NCI-H774 (cell line): ENCODE data around the gene VWC2L.

Experiments used
- DNase-seq: peaks from one replicate; lab custom pipeline; 2025; lab: John Stamatoyannopoulos, UW

VWC2L gene

GRCh38 chr2:214410918-214411554, at the start of gene VWC2L:
Gene VWC2L (plus strand): TSS chr2:214411054. CDS start chr2:214414194, 3,140 bp downstream.
- peak; percentile 78 for DNase-seq

GRCh38 chr2:214361116-214361515, 49.7 kb upstream of the VWC2L start:
- DNase-seq = no peak

DNA sequence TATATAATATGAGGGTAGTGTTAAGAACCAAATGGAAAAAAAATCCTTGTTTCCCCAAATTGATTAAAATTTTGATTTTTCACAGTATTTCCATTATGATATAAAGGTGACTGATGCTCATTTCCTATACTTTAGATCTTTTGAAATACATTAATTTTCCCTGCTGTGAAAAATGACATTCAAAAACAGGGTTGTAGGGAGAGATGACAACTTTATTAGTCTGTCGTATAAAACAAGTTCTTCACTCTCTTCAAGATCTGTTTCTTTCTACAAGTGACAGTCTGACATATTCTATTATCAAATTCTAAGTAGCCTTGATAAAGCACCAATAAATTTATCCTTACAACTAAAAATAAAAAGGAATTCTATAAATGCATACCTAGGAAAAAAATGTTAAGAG, 45.3 kb upstream of the VWC2L start:
- DNase-seq = no peak

DNA sequence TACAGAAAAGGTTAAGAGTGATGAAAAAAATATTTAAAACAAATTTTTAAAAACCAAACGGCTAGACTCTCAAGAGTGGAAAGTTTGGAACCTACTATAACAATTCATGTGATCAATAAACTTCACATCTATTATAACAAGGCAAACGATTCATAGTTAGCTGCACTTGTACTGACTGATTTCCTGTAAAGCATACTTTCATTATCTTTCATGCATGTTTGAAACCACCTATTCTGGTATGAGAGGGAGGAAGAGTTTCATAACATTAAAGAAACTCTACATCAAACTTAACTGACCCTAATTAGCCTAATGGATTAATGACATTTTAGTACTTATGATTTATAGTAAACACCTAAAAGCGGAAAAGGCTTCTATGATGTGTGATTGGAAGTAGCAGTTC, 43.7 kb upstream of the VWC2L start:
- DNase-seq = no peak

DNA sequence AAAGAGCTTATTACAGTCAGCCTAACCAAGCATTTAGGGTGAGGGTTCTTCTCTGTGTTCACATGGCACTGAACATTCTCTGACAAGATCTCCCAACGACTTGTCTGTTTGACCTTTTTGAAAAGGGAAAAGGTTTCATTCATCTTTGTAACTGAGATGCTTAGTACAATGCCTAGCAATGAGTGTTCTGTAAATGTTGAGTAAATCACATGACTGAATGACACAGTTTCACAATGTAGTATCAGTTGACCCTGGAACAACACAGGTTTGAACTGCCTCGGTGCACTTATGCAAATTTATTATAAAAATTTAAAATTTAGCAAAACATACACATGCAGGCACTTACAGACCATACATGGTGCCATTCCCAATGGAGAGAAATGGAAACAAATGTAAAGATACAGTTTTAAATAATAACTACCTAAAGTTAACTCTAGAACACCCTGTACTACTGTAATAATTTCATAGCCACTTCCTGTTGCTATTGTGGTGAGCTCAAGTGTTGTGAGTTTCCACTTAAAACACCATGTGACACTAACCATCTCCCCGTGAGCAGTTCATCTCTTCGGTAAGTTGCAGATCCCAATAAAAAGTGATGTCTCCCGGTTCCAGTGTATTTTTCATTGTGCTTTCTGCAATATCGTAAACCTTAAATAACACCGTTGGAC, 34.1 kb upstream of the VWC2L start:
- DNase-seq = no peak

- DNase-seq = no peak
These were observed 33.6 kb upstream of the VWC2L start for GRCh38 chr2:214377286-214377624.

DNA sequence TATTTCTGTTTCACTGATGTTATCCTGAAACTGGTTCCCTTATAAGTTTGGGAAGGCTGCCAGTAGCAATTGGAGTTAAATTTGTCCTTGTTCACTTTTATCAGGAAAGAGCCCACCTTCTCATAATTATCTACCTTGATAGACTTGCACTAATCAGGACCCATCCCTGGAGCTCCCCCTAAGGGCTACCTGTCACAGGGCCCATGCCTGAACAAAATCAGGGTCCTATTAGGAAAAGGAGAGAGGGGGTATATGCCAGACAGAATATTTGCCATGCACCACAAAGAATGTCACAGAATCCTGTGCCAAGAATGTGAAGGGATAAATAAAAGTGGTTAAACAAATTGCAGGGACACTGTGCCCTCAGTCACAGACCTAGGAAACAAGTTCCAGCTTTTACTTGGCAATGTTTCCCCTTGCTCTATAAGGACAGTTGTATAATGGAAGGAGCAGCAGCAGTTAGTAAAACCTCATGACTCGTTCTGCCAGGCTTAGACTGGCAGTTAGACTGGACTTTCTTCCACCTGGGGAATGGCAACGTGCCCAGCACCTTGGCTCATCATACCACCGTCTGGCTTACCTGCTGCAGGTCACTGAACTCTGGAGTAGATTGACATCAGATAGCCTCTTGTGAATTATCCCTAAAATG, 32.3 kb upstream of the VWC2L start:
- no peak for DNase-seq

- no peak for DNase-seq
These were observed 31.6 kb upstream of the VWC2L start for GRCh38 chr2:214379227-214379626.

GRCh38 chr2:214380681-214381080, 30.2 kb upstream of the VWC2L start:
- no peak for DNase-seq

DNA sequence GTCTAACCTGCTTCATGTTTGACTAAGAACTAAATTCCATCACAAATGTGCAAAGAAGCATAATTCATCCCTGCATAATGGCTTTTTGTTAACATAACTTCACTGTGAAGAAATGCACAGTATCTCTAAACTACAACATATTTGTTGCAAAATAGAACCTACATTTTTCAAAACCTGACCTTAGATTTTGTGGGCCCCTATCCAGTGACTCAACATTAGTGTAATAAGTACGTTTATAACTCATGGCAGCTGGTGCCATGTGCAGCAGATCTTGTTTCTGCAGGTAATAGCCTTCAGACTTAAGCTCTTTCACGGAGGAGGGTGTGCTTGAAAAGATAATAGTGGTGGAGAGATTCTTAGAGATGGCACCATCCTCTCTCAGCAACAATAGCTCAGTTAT, 28.6 kb upstream of the VWC2L start:
- no peak for DNase-seq

GRCh38 chr2:214386720-214387119, 24.1 kb upstream of the VWC2L start:
- DNase-seq = no peak

- DNase-seq = no peak
These were observed 21.5 kb upstream of the VWC2L start for GRCh38 chr2:214389334-214389733.

DNA sequence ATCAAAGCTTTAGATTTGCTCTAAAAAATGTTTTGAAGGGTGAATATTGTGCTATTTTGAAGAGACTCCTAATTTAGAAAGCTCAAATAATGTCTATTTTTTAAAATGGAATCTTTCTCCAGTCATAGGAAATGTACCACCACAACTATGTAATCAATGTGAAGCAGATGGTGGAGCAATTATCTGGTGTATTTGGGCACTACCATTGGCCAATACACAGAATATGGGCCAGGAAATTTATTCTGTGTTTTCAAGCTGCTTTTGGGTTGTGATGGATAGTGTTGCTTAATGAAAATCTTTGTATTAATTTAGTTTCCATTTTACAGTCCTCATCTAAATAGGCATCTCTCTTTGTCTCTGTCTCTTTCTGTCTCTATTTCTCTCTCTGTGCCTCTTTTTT, 17.1 kb upstream of the VWC2L start:
- no peak for DNase-seq

DNA sequence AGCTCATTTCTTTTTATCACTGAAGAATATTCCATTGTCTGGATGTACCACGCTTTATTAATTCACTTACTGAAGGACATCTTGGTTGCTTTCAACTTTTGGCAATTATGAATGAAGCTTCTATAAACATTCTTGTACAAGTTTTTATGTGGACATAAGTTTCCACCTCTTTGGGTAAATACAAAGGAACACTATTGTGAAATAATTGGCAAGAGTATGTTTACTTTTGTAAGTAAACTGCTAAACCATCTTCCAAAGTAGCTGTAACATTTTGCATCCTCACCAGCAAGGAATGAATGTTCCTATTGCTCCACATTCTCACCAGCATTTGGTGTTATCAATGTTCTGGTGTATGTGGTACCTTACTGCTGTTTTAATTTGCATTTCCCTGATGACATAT, 15.8 kb upstream of the VWC2L start:
- DNase-seq = no peak

DNA sequence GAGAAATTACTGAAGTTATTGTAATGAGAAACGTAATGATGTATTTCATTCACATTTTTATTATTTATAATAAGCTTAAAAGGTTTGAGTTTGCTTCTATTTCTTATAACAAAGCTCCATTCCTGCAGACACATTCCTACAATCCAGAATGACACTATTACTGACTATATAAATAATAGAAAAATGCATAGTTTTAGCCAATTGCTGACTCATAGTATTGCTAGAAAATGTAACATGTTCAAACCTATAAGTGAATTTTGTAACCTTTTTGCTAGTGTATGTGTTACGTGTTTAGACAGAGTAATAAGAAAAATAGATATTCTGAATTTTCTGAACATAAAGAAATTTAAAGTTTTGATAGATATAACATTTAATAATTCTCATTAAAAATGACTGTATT, 9.3 kb upstream of the VWC2L start:
- no peak for DNase-seq

GRCh38 chr2:214410128-214410775, 602 bp upstream of the VWC2L start:
- peak; percentile 43 for DNase-seq

DNA sequence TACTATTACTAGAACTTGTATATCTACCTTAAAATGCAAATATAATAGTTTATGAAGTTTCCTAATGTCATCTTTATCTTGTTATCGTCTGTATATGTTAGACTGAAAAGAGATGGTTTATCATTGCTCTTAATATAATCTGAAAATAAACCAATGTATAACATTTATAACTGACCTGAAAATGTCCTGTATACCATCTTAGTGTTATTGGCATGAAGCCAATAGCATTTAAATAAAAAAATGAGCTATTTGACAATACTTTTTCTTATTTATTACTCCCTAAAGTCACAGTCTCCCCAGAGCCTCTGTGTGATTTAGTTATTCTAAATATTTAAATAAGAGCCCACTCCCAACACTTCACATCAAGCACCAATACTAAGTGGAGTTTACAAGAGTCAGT, 1.8 kb downstream of the VWC2L start:
- no peak for DNase-seq

- no peak for DNase-seq
These were observed 25.6 kb downstream of the VWC2L start for GRCh38 chr2:214436470-214436869.

GRCh38 chr2:214450118-214450894, 39.5 kb downstream of the VWC2L start:
- no peak for DNase-seq

- DNase-seq = no peak
These were observed 40.8 kb downstream of the VWC2L start for GRCh38 chr2:214451516-214452275.

DNA sequence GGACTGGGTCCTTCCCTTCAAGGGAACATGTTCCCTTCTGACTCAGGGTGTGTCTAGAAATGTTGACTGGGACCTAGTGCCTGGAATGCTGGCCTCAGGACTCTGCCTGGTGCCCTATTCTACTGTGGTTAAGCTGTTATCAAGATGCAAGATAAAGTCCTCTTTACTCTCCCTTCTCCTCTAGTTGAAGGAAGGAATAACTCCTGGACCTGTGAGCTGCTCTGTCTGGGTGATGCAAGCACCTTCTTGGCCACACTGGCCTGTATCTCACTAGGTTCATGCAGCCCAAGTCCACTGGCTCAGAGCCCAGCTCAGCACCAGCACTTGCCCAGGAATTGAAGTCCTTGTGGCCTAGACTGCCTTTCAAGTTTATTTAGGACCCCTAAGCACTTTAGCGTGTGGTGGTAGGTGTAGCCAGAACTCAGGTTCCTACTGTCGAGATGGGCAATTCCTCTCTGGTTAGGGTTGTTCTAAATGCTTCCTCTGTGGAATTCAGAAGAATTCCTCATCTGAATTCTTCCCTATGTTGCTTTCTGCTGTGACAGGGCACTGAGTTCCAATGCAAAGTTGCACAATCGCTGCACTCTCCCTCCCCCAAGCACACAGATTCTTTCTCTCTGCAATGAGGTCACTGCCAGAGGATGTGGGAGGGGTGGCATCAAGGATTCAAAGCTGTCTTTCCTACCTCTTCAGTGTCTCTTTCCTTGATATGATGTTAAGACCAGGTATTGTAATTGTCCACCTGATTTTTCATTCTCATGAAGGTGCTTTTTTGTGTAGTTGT, 54.7 kb downstream of the VWC2L start:
- DNase-seq = no peak
